ENCODE measurements around the gene KAT6B.

KAT6B gene

DNA sequence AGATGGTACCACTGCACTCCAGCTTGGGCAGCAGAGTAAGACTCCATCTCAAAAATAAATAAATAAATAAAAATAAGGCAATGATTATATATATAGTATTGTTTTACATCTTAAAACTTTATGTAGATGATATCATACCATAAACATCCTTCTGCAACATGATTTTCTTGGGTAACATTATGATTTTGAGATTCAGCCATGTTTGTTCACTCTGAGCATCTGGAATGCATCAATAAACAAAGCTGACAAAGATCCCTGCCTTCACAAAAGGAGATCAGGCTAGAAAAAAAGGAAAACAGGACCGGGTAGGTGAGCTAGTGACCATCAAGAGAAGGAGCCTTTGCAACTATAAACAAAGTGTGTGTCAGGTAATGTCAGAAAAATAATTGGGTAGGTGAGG is 31.9 kb upstream of the KAT6B start:
- H3K27ac ChIP-seq, result no peak overlapping the region
- TF ChIP-seq, protein P1, sequence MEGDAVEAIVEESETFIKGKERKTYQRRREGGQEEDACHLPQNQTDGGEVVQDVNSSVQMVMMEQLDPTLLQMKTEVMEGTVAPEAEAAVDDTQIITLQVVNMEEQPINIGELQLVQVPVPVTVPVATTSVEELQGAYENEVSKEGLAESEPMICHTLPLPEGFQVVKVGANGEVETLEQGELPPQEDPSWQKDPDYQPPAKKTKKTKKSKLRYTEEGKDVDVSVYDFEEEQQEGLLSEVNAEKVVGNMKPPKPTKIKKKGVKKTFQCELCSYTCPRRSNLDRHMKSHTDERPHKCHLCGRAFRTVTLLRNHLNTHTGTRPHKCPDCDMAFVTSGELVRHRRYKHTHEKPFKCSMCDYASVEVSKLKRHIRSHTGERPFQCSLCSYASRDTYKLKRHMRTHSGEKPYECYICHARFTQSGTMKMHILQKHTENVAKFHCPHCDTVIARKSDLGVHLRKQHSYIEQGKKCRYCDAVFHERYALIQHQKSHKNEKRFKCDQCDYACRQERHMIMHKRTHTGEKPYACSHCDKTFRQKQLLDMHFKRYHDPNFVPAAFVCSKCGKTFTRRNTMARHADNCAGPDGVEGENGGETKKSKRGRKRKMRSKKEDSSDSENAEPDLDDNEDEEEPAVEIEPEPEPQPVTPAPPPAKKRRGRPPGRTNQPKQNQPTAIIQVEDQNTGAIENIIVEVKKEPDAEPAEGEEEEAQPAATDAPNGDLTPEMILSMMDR (IDR thresholded peaks at IDR 0.05), result no peak
- no peak for TF ChIP-seq ZFX (IDR thresholded peaks at IDR 0.05; ENCODE audit: borderline replicate concordance)

DNA sequence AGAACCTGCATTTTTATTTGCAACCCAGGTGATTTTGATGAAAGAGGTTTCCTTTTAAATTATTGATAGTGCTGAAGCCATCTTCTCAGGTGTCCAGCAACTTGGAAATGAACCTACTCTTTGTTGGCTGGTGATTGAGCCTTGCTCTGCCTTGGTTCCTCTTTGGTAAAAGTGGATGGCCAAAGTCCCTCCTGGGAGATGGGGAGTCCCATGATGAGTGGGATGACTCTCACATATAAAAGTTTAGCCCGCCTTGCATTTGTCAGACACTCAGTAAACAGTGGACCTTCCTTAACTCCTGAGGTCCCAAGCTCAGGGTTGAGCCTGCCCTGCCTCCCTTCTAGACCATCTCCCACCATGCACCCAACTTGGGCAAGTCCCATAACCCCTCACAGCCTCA is 28.9 kb upstream of the KAT6B start:
- no peak overlapping the region for H3K27ac ChIP-seq
- TF ChIP-seq, protein P1 (IDR thresholded peaks at IDR 0.05), result no peak

DNA sequence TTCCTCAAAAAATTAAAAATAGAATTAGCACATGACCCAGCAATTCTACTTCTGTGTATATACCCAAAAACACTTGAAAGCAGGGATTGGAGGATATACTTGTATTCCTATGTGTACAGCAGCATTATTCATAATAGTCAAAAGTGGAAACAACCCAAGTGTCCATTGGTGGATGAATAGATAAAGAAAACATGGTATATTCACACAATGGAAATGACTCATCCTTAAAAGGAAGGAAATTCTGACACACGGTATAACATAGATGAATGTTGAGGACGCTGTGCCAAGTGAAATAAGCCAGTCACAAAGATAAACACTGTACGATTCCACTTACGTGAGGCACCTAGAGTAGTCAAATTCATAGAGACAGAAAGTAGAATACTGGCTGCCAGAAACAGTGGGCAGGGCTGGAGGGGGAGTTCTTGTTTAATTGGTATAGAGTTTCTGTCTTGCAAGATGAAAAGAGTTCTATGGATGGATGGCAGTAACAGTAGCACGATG is 26.6 kb upstream of the KAT6B start:
- no peak overlapping the region for H3K27ac ChIP-seq
- TF ChIP-seq ZFX (IDR thresholded peaks at IDR 0.05; ENCODE audit: borderline replicate concordance), result no peak
- TF ChIP-seq, protein P1 (IDR thresholded peaks at IDR 0.05), result no peak

DNA sequence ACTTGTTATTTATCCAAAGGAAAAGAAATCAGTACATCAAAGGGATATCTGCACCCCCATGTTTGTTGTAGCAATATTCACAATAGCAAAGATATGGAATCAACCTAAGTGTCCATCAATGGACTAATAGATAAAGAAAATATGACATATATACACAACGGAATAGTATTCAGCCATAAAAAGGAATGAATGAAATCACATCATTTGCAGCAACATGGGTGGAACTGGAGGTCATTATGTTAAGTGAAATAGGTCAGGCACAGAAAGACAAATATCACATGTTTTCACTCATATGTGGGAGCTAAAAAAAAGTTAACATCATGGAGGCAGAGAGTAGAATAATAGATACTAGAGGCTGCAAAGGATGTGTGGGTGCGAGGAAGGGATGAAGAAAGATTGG is 25.0 kb upstream of the KAT6B start:
- TF ChIP-seq, protein P1 (IDR thresholded peaks at IDR 0.05), result no peak
- TF ChIP-seq ZFX (IDR thresholded peaks at IDR 0.05; ENCODE audit: borderline replicate concordance), result no peak
- no peak overlapping the region for H3K27ac ChIP-seq

DNA sequence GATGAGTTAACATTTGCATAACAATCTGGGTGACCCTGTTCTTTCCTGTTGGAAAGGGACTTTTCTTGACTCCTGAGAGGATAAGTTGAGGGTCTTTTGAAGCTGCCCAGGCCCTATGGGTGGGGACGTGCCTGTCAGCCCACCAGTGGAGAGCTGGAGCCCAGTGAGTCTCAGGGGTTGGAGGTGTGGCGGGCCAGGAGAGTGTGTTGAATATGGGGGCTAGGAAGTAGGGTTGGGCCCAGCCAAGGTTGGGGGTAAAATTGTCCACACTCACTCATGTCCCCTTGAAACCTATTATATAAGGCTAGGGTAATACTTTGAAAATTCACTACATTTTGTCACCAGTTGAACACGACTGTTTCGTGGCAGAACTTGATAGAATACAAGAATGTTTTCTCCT is 17.9 kb upstream of the KAT6B start:
- H3K27ac ChIP-seq, result no peak overlapping the region
- no peak for TF ChIP-seq ZFX (IDR thresholded peaks at IDR 0.05; ENCODE audit: borderline replicate concordance)
- TF ChIP-seq, protein P1 (IDR thresholded peaks at IDR 0.05), result no peak

DNA sequence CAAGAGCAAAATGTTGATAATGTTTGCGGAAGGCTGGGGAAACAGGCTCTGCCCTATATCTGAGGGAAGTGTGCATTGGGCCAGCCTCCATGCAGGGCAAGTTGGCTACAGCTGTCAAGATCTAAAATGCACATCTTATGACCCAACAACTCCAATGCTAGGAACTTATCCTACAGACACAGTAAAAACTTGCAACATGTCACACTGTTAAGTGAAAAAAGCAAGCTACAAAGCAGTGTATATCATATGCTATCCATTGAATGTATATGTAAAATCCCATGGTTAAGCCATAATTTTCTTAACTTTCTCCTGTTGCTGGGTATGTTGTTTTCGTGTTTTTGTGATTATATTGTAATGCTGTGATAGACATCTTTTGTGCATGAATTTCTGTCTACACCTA is 16.3 kb upstream of the KAT6B start:
- TF ChIP-seq, protein P1 (IDR thresholded peaks at IDR 0.05), result no peak
- TF ChIP-seq ZFX (IDR thresholded peaks at IDR 0.05; ENCODE audit: borderline replicate concordance), result no peak
- H3K27ac ChIP-seq, result no peak overlapping the region

DNA sequence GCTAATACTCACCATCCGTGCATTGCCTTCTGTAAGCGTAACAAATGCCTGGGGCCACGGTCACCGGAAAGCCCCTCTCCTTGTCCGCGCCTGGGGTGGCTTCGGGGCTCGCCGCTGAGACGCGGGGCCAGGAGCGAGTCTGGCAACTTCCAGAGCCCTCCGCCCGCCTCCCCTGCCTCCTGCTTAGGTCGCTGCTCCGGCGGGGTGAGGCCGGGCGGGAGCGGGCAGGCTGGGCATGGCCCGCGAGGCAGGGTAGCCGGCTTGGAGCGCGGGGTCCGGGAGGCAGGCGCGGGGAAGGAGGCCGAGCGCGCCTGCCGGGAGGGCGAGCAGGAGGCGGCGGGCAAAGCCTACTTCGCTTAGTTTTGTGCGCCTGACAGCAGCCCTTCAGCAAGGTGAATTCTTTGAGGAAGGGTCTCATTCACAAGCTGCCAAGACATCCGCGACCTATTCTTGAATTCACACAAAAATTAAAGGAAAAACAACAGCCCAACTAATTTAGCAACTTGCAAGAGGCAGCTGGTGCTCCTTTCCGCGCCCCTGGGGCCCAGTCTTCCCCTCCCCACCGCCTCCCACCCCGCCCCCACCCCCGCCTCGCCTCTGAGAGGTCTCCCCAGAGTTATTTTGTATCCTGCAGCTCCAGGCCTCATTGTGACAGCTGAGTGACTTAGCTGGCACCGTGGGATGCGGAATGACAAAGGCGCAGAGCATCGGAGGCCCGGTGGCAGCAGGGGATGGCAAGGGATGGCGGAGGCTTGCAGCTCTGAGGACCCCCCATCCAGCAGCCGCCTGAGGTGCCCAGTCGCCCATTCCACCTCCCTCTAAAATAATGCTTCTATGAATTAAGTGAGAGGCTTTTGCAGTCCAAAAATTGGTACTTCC is 12.8 kb upstream of the KAT6B start:
- H3K27ac ChIP-seq, result no peak overlapping the region
- TF ChIP-seq ZFX (IDR thresholded peaks at IDR 0.05; ENCODE audit: borderline replicate concordance), result no peak
- TF ChIP-seq, protein P1 (IDR thresholded peaks at IDR 0.05), result no peak

Data from 22Rv1 (cell line).